Renal pelvis (tissue), 4 donors: Measurements from ENCODE around the gene MICU2. TPM values are rescaled to one million over a fixed set of nuclear protein-coding genes. Genes with fewer than 3 reads are reported as not detected.

ENCODE experiments used
- DNase-seq: peaks from one replicate; pipeline ENCODE4 v3.0.0-alpha.2; 2013
- polyA plus RNA-seq, 3 donors: library from polyadenylated mRNA; unstranded; fragments of 120-200 nt; gene quantifications; one replicate each; pipeline ENCODE4 v1.2.1, GENCODE V29; 2013; ENCODE audit not compliant: insufficient read length in 3 of 3

MICU2 gene
- polyA plus RNA-seq, 3 donors: 88.6 to 98.1 (median 94.3) TPM

- DNase-seq: no peak
These were observed 87.2 kb downstream of the MICU2 start for GRCh38 chr13:21516805-21517204.

GRCh38 chr13:21511849-21512248 lies 92.1 kb downstream of the MICU2 start:
- no peak for DNase-seq

GRCh38 chr13:21504379-21504778 lies 99.6 kb downstream of the MICU2 start:
- no peak for DNase-seq

GRCh38 chr13:21501686-21502085 lies 102.3 kb downstream of the MICU2 start:
- no peak for DNase-seq

- no peak for DNase-seq
These were observed 117.6 kb downstream of the MICU2 start for GRCh38 chr13:21486322-21486721.

- no peak for DNase-seq
These were observed 120.2 kb downstream of the MICU2 start for GRCh38 chr13:21483748-21484147.

GRCh38 chr13:21481359-21481758 lies 122.6 kb downstream of the MICU2 start:
- DNase-seq: no peak

GRCh38 chr13:21478881-21479808 lies 124.8 kb downstream of the MICU2 start:
- peak; percentile 84 for DNase-seq

- DNase-seq: peak; percentile 84
These were observed 127.0 kb downstream of the MICU2 start for GRCh38 chr13:21476893-21477472.

- no peak for DNase-seq
These were observed 128.9 kb downstream of the MICU2 start for GRCh38 chr13:21475115-21475514.

GRCh38 chr13:21470785-21471184 lies 133.2 kb downstream of the MICU2 start:
- DNase-seq: no peak

- no peak for DNase-seq
These were observed 137.4 kb downstream of the MICU2 start for GRCh38 chr13:21466527-21466926.

GRCh38 chr13:21465710-21466160 lies 138.2 kb downstream of the MICU2 start:
- no peak for DNase-seq

GRCh38 chr13:21463424-21463823 lies 140.5 kb downstream of the MICU2 start:
- DNase-seq: no peak

- DNase-seq: no peak
These were observed 142.8 kb downstream of the MICU2 start for GRCh38 chr13:21461131-21461530.

GRCh38 chr13:21458813-21459701 lies 144.9 kb downstream of the MICU2 start, which contains the start of gene ZDHHC20:
TSS of gene ZDHHC20 (minus strand) at chr13:21459303. CDS start at chr13:21459171, 132 bp downstream.
- peak; percentile 80 for DNase-seq

GRCh38 chr13:21458451-21458812 lies 145.5 kb downstream of the MICU2 start:
- DNase-seq: peak; percentile 46

- DNase-seq: no peak
These were observed 150.4 kb downstream of the MICU2 start for GRCh38 chr13:21453387-21454081.

- DNase-seq: no peak
These were observed 153.0 kb downstream of the MICU2 start for GRCh38 chr13:21450936-21451335.

- DNase-seq: no peak
These were observed 157.3 kb downstream of the MICU2 start for GRCh38 chr13:21446656-21447055.

- no peak for DNase-seq
These were observed 158.2 kb downstream of the MICU2 start for GRCh38 chr13:21445759-21446158.
